Measurements from ENCODE around the gene ANKRD33B.

GRCh38 chr5:10699987-10700386 is 136.1 kb downstream of the ANKRD33B start:
- no peak for TF ChIP-seq CTCF (conservative IDR thresholded peaks at IDR 0.05; ENCODE audit: low read depth, low read length)
- no peak for TF ChIP-seq EZH2 (IDR thresholded peaks at IDR 0.05; ENCODE audit: low read length, unreplicated experiment)

All from PC-3 (cell line).